Measurements from ENCODE around the gene PPP2R2B.

The PPP2R2B gene

GRCh38 chr5:146883511-146883910, 5.0 kb upstream of the PPP2R2B start:
- H3K4me3 ChIP-seq (ENCODE audit: low read depth, low read length): no peak overlapping the region
- no peak for DNase-seq (ENCODE audit: low read depth)
- TF ChIP-seq CTCF (IDR thresholded peaks at IDR 0.05; ENCODE audit: low read depth, low read length) (no peak), POLR2A (IDR thresholded peaks at IDR 0.05; ENCODE audit: extremely low read depth, insufficient read length) (no peak), MYC (IDR thresholded peaks at IDR 0.05; ENCODE audit: low read depth, low read length) (no peak)
- TF ChIP-seq, protein P1, sequence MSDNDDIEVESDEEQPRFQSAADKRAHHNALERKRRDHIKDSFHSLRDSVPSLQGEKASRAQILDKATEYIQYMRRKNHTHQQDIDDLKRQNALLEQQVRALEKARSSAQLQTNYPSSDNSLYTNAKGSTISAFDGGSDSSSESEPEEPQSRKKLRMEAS (IDR thresholded peaks at IDR 0.05; ENCODE audit: low read depth, low read length): no peak

DNA sequence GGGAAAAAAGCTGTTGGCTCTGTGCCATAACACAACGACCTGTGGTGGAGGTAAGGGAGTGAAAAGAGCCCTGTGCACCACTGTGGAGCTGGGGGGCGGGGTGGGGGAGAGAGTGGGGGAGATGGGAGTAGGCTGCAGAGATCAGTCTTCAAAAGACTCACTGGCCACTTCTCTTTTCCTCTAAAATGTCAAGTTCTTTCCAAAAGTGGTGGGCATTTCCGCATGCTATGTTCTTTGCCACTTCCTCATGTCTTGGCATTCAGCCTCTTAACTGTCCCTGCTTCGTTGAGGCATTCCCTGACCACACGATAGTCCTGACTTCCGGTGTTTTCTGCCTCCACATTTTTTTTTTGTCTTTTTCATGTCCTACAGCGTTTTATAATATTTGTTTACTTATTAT, 2.4 kb upstream of the PPP2R2B start:
- no peak for TF ChIP-seq POLR2A (IDR thresholded peaks at IDR 0.05; ENCODE audit: extremely low read depth, insufficient read length)
- no peak for TF ChIP-seq CTCF (IDR thresholded peaks at IDR 0.05; ENCODE audit: low read depth, low read length)
- TF ChIP-seq MYC (IDR thresholded peaks at IDR 0.05; ENCODE audit: low read depth, low read length): no peak
- TF ChIP-seq, protein P1 (IDR thresholded peaks at IDR 0.05; ENCODE audit: low read depth, low read length): no peak
- H3K4me3 ChIP-seq (ENCODE audit: low read depth, low read length): no peak overlapping the region
- peak; percentile 13 for DNase-seq (ENCODE audit: low read depth)

GRCh38 chr5:146877783-146878475, 628 bp downstream of the PPP2R2B start:
- TF ChIP-seq CTCF (IDR thresholded peaks at IDR 0.05; ENCODE audit: low read depth, low read length) (no peak), MYC (IDR thresholded peaks at IDR 0.05; ENCODE audit: low read depth, low read length) (no peak), POLR2A (IDR thresholded peaks at IDR 0.05; ENCODE audit: extremely low read depth, insufficient read length) (no peak)
- TF ChIP-seq, protein P1 (IDR thresholded peaks at IDR 0.05; ENCODE audit: low read depth, low read length): no peak
- no peak for DNase-seq (ENCODE audit: low read depth)
- no peak overlapping the region for H3K4me3 ChIP-seq (ENCODE audit: low read depth, low read length)

- TF ChIP-seq CTCF (IDR thresholded peaks at IDR 0.05; ENCODE audit: low read depth, low read length): no peak
- TF ChIP-seq POLR2A (IDR thresholded peaks at IDR 0.05; ENCODE audit: extremely low read depth, insufficient read length): no peak
- no peak for TF ChIP-seq MYC (IDR thresholded peaks at IDR 0.05; ENCODE audit: low read depth, low read length)
- TF ChIP-seq, protein P1 (IDR thresholded peaks at IDR 0.05; ENCODE audit: low read depth, low read length): no peak
- no peak for DNase-seq (ENCODE audit: low read depth)
- no peak overlapping the region for H3K4me3 ChIP-seq (ENCODE audit: low read depth, low read length)
Measured at GRCh38 chr5:146877178-146877681, 1.3 kb downstream of the PPP2R2B start.

- TF ChIP-seq CTCF (IDR thresholded peaks at IDR 0.05; ENCODE audit: low read depth, low read length): no peak
- TF ChIP-seq MYC (IDR thresholded peaks at IDR 0.05; ENCODE audit: low read depth, low read length): no peak
- TF ChIP-seq, protein P1 (IDR thresholded peaks at IDR 0.05; ENCODE audit: low read depth, low read length): no peak
- no peak for TF ChIP-seq POLR2A (IDR thresholded peaks at IDR 0.05; ENCODE audit: extremely low read depth, insufficient read length)
- no peak for DNase-seq (ENCODE audit: low read depth)
Measured at GRCh38 chr5:146873186-146873917, 5.2 kb downstream of the PPP2R2B start.

More at GRCh38 chr5:146873186-146873917, 5.2 kb downstream of the PPP2R2B start:
- no peak overlapping the region for H3K4me3 ChIP-seq (ENCODE audit: low read depth, low read length)
